HepG2 (cell line): ENCODE data around the gene TET2. TPM values are rescaled to one million over a fixed set of nuclear protein-coding genes. Genes with fewer than 3 reads are reported as not detected.

Experiments used
- ATAC-seq: fragments of 200-7000 bp; cut with Tn5 transposase; 3 replicates; pipeline ENCODE4 v1.9.1; 2020; ENCODE audit warnings: mild to moderate bottlenecking, moderate library complexity
- BruUV-seq: library from RNA; stranded (reverse); fragments of 400-500 nt; replicated peaks from 2 replicates; lab custom pipeline; 2021; lab: Mats Ljungman, UMichigan
- CTCF ChIA-PET: fragments of 300-600 bp; formaldehyde crosslinking; extraction: SDS; loops from one replicate; lab custom pipeline; 2021; ENCODE audit warnings: low total read pairs, inconsistent platforms, low intra/inter-chr PET ratio; lab: Yijun Ruan, JAX
- POLR2A ChIA-PET: fragments of 350-600 bp; sonication (Branson Sonifier 250); formaldehyde crosslinking; loops from one replicate; lab custom pipeline; 2020; ENCODE audit warnings: antibody characterized with exemption, inconsistent platforms; lab: Yijun Ruan, JAX
- DNase-seq: peaks from one replicate; pipeline ENCODE4 v3.0.0-alpha.2; 2015; ENCODE audit warnings: low spot score
- FAIRE-seq: peaks from 3 replicates; lab custom pipeline; 2011; peaks lifted over from hg19 to GRCh38; lab: Jason Lieb, UNC
- H2AFZ ChIP-seq: one replicate; pipeline ENCODE4 v1.6.1; 2011; ENCODE audit warnings: low read length, inconsistent platforms
- H3K27ac ChIP-seq: fragments of 300-600 bp; 3 replicates; pipeline ENCODE4 v1.8.0; 2011; ENCODE audit warnings: mixed run types, mild to moderate bottlenecking, mixed read lengths, low read length, inconsistent platforms; ENCODE audit not compliant: insufficient read depth; ENCODE audit errors: extremely low read length
- H3K27me3 ChIP-seq, 2 experiments: fragments of 200-600 bp in 1 of 2; 2 replicates in 1 of 2; 3 replicates in 1 of 2; pipeline versions ENCODE4 v1.6.0 to v1.8.0; 2011; ENCODE audit warnings: low read length in 2 of 2, mild to moderate bottlenecking in 2 of 2, moderate library complexity in 2 of 2, inconsistent platforms in 1 of 2; ENCODE audit not compliant: insufficient read depth in 2 of 2, control insufficient read depth in 1 of 2
- H3K36me3 ChIP-seq, 2 experiments: fragments of 200-600 bp in 1 of 2; replicated peaks in 1 of 2; 2 replicates in 1 of 2; 3 replicates in 1 of 2; pipeline versions ENCODE4 v1.5.1 to v1.8.0; 2011; ENCODE audit warnings: low read length in 2 of 2, inconsistent platforms in 1 of 2; ENCODE audit not compliant: insufficient read depth in 2 of 2, control insufficient read depth in 1 of 2
- H3K4me1 ChIP-seq: 2 replicates; pipeline ENCODE4 v1.5.1; 2012; ENCODE audit warnings: low read length, inconsistent platforms; ENCODE audit not compliant: insufficient read depth
- H3K4me2 ChIP-seq: 2 replicates; pipeline ENCODE4 v1.6.0; 2011; ENCODE audit warnings: low read depth, low read length, inconsistent platforms
- H3K4me3 ChIP-seq, 3 experiments: fragments of 200-600 bp in 1 of 3; sonication (generic), shearing (Covaris generic) in 1 of 3; replicated peaks in 1 of 3; 2 replicates each; pipeline ENCODE4 v1.5.1; 2011 to 2016; ENCODE audit warnings: low read length in 3 of 3, inconsistent platforms in 2 of 3, low read depth in 2 of 3, mild to moderate bottlenecking in 2 of 3, control low read depth in 1 of 3, mixed read lengths in 1 of 3; ENCODE audit not compliant: insufficient read depth in 1 of 3
- H3K79me2 ChIP-seq: one replicate; pipeline ENCODE4 v1.6.1; 2011; ENCODE audit warnings: low read length, inconsistent platforms; ENCODE audit not compliant: insufficient read depth
- H3K9ac ChIP-seq: 2 replicates; pipeline ENCODE4 v1.6.0; 2011; ENCODE audit warnings: mild to moderate bottlenecking, low read depth, low read length, inconsistent platforms; ENCODE audit not compliant: insufficient read depth
- H3K9me3 ChIP-seq: 2 replicates; pipeline ENCODE4 v1.5.1; 2012; ENCODE audit warnings: mild to moderate bottlenecking, low read length
- H4K20me1 ChIP-seq: 2 replicates; pipeline ENCODE4 v1.6.0; 2011; ENCODE audit warnings: inconsistent platforms, mild to moderate bottlenecking, low read length, moderate library complexity; ENCODE audit not compliant: insufficient read depth
- ATF1 ChIP-seq: IDR thresholded peaks from 2 replicates; pipeline ENCODE4 v1.6.1; 2016; ENCODE audit warnings: mild to moderate bottlenecking, control low read depth
- BRCA1 ChIP-seq: sonication (generic); formaldehyde crosslinking; IDR thresholded peaks from 2 replicates; pipeline ENCODE4 v1.4.0; 2020; ENCODE audit warnings: missing genetic modification reagents
- FOXO1 ChIP-seq: sonication (generic); formaldehyde crosslinking; IDR thresholded peaks from 2 replicates; pipeline ENCODE4 v1.4.0; 2020; ENCODE audit warnings: missing genetic modification reagents
- IKZF4 ChIP-seq: sonication (generic); formaldehyde crosslinking; IDR thresholded peaks from 2 replicates; pipeline ENCODE4 v1.5.1; 2020; ENCODE audit warnings: borderline replicate concordance, mild to moderate bottlenecking, low read depth, missing genetic modification reagents; ENCODE audit errors: not compliant biosample characterization
- MAFF ChIP-seq: IDR thresholded peaks from 2 replicates; pipeline ENCODE4 v1.6.1; 2011; ENCODE audit warnings: low read depth, low read length, improper control_type of control experiment
- THAP7 ChIP-seq: sonication (generic); formaldehyde crosslinking; IDR thresholded peaks from 2 replicates; pipeline ENCODE4 v1.8.1; 2023; ENCODE audit warnings: mild to moderate bottlenecking, missing genetic modification reagents
- ZNF274 ChIP-seq: sonication (generic); formaldehyde crosslinking; IDR thresholded peaks from 2 replicates; pipeline ENCODE4 v1.5.1; 2020; ENCODE audit warnings: mild to moderate bottlenecking, missing genetic modification reagents
- ZNF296 ChIP-seq: sonication (generic); formaldehyde crosslinking; conservative IDR thresholded peaks from 2 replicates; pipeline ENCODE4 v1.5.0; 2020; ENCODE audit warnings: mild to moderate bottlenecking, missing genetic modification reagents
- ZNF432 ChIP-seq: sonication (generic); formaldehyde crosslinking; IDR thresholded peaks from 2 replicates; pipeline ENCODE4 v1.5.0; 2020; ENCODE audit warnings: missing genetic modification reagents, mild to moderate bottlenecking, borderline replicate concordance
- ZNF660 ChIP-seq: sonication (generic); formaldehyde crosslinking; IDR thresholded peaks from 2 replicates; pipeline ENCODE4 v1.5.1; 2020; ENCODE audit warnings: mild to moderate bottlenecking, low read depth, missing genetic modification reagents, borderline replicate concordance
- WGBS: methylation state at CpG from one replicate; pipeline ENCODE4 v1.1.6; 2017; ENCODE audit warnings: low lambda C conversion rate; 5-methylcytosine and 5-hydroxymethylcytosine counted together
- in situ Hi-C: cut with HindIII; loops from 2 replicates; pipeline ENCODE4 v1.10.0; 2017; ENCODE audit warnings: low pct_unique_long_range_greater_than_20kb; ENCODE audit not compliant: extremely low pct_ligation_motif_present
- intact Hi-C: fragments of 100-400 bp; cut with micrococcal nuclease; formaldehyde crosslinking; loops from one replicate; pipeline ENCODE4 v1.10.0; 2022; ENCODE audit not compliant: unreplicated experiment
- polyA plus RNA-seq, 8 experiments: library from polyadenylated mRNA; depleted of rRNA in 3 of 8; stranded (reverse) in 7 of 8; unstranded in 1 of 8; fragments of >200 nt; fragmentation: Illumina TruSeq in 4 of 8; extraction: Trizol in 4 of 8; gene quantifications; 2 replicates each; pipeline versions ENCODE4 v1.2.1 to v1.2.3, GENCODE V29; 2011 to 2016; ENCODE audit warnings: low read depth in 4 of 8, missing spikeins in 1 of 8, mixed read lengths in 1 of 8; ENCODE audit not compliant: insufficient read depth in 1 of 8
- total RNA-seq, 5 experiments: library from RNA; depleted of rRNA; stranded (reverse); fragments of >200 nt; fragmentation: Illumina TruSeq; extraction: Trizol; gene quantifications; 2 replicates each; pipeline ENCODE4 v1.2.3, GENCODE V29; 2016; ENCODE audit warnings: low read depth in 1 of 5

The TET2 gene
- total and polyA plus RNA-seq, 2 of the 13 experiments (the other 11 are each of a cell fraction or from before 2014, with no cell fraction given): 4.7 to 4.8 TPM

- H4K20me1 ChIP-seq: no peaks in the 10 kb centered on the region
- H3K27me3 ChIP-seq: no peaks in the 10 kb centered on the region
- FAIRE-seq (no peak), ATAC-seq (no peak), DNase-seq (no peak)
- peaks cover 17% of the 10 kb centered on the region for H3K4me1 ChIP-seq
- no peak overlapping the region for H3K27ac ChIP-seq
- intact Hi-C loops: no loop called here
- no peak for TF ChIP-seq ATF1 (CRISPR knock-in tag)
- no peak for TF ChIP-seq IKZF4 (CRISPR knock-in tag)
- TF ChIP-seq ZNF660 (CRISPR knock-in tag): no peak
- no peak for TF ChIP-seq ZNF296 (CRISPR knock-in tag)
- no peak for TF ChIP-seq FOXO1 (CRISPR knock-in tag)
- no peak for TF ChIP-seq THAP7 (CRISPR knock-in tag)
- TF ChIP-seq BRCA1 (CRISPR knock-in tag): no peak
- no peak for TF ChIP-seq ZNF432 (CRISPR knock-in tag)
- TF ChIP-seq ZNF274 (CRISPR knock-in tag): no peak
- TF ChIP-seq MAFF: no peak
- no peak overlapping the region for H3K4me2 ChIP-seq
- no peak overlapping the region for H3K4me3 ChIP-seq
- H2AFZ ChIP-seq: no peak overlapping the region
- H3K9ac ChIP-seq: no peak overlapping the region
- in situ Hi-C loops: no loop called here
- BruUV-seq: no TSS peak
- ChIA-PET CTCF (no interaction called here), POLR2A (no interaction called here)
- no peaks in the 10 kb centered on the region for H3K9me3 ChIP-seq
- no peaks in the 10 kb centered on the region for H3K79me2 ChIP-seq
- WGBS: 93% methylated on average over 2 of the region's 2 CpGs
- H3K36me3 ChIP-seq: no peaks in the 10 kb centered on the region; a peak in 2 of 5 replicates
Observed at GRCh38 chr4:105189855-105190650, 43.4 kb downstream of the TET2 start.
